Upper lobe of left lung (tissue), 6 donors: Measurements from ENCODE around the gene TRIM41. TPM values are rescaled to one million over a fixed set of nuclear protein-coding genes. Genes with fewer than 3 reads are reported as not detected.
"Not testable (repeated sequence)": the region's sequence is repeated elsewhere in the genome, so short reads cannot be mapped to it uniquely, and the experiment has no call there.

Experiments used
- ATAC-seq, 2 donors: fragments of 200-7000 bp; cut with Tn5 transposase; one replicate each; pipeline ENCODE4 v1.9.1; 2022; ENCODE audit warnings: mild to moderate bottlenecking in 2 of 2, moderate library complexity in 2 of 2; ENCODE audit not compliant: low FRiP score in 2 of 2
- DNase-seq, 2 donors: peaks; one replicate each; pipeline ENCODE4 v3.0.0-alpha.2; 2019 to 2020
- H3K27ac ChIP-seq, 4 donors: fragments of 200-600 bp; sonication (generic); one replicate each; pipeline ENCODE4 v1.5.1; 2016 to 2019
- H3K27me3 ChIP-seq, 4 donors: fragments of 200-600 bp; sonication (generic); one replicate each; pipeline ENCODE4 v1.5.1; 2017 to 2019
- H3K36me3 ChIP-seq, 4 donors: fragments of 200-600 bp; sonication (generic); one replicate each; pipeline ENCODE4 v1.5.1; 2016 to 2019
- H3K4me1 ChIP-seq, 4 donors: fragments of 200-600 bp; sonication (generic); one replicate each; pipeline ENCODE4 v1.5.1; 2018 to 2019
- H3K4me3 ChIP-seq, 4 donors: fragments of 200-600 bp; sonication (generic); one replicate each; pipeline ENCODE4 v1.5.1; 2017 to 2019; ENCODE audit warnings: mild to moderate bottlenecking in 2 of 4, moderate library complexity in 1 of 4
- H3K9me3 ChIP-seq, 4 donors: fragments of 200-600 bp; sonication (generic); one replicate each; pipeline ENCODE4 v1.5.1; 2018 to 2019
- EP300 ChIP-seq, 4 donors: sonication (generic); formaldehyde crosslinking; IDR thresholded peaks; one replicate each; pipeline ENCODE4 v1.5.1; 2017; ENCODE audit warnings: antibody characterized with exemption in 4 of 4, control low read depth in 2 of 4
- POLR2A ChIP-seq, 4 donors: fragments of 450-650 bp; IDR thresholded peaks; one replicate each; pipeline ENCODE4 v1.5.1; 2016 to 2017; ENCODE audit warnings: antibody characterized with exemption in 4 of 4, mild to moderate bottlenecking in 2 of 4
- POLR2AphosphoS5 ChIP-seq, 2 donors: sonication (generic); formaldehyde crosslinking; IDR thresholded peaks; one replicate each; pipeline ENCODE4 v1.5.1; 2017; ENCODE audit warnings: antibody characterized with exemption in 2 of 2
- WGBS, 2 donors: methylation state at CpG; one replicate each; pipeline ENCODE4 v1.1.5; 2017 to 2018; 5-methylcytosine and 5-hydroxymethylcytosine counted together
- total RNA-seq, 6 donors: library from RNA; depleted of rRNA in 4 of 6; stranded (reverse); fragments of >200 nt in 4 of 6; gene quantifications; one replicate each; pipeline versions ENCODE4 v1.1.0 to v1.2.1, GENCODE V29; 2016 to 2021
- TF ChIP-seq, protein P1 (sequence below), 6 experiments: fragments of 450-650 bp in 4 of 6; fragments of 200-600 bp in 2 of 6; sonication (generic) in 2 of 6; IDR thresholded peaks; one replicate each; pipeline ENCODE4 v1.5.1; 2016 to 2019; ENCODE audit warnings: antibody characterized with exemption in 6 of 6
- donor health status: DM: no; HTN: no; CAD: no; lungs with moderate emphysema.
- donor health status: DM: no; HTN: yes; CAD: no; lungs with severe emphysema.

The TRIM41 gene
- total RNA-seq, 6 donors from 2014 or later, result 14.4 to 75.4 (median 34.1) TPM

DNA sequence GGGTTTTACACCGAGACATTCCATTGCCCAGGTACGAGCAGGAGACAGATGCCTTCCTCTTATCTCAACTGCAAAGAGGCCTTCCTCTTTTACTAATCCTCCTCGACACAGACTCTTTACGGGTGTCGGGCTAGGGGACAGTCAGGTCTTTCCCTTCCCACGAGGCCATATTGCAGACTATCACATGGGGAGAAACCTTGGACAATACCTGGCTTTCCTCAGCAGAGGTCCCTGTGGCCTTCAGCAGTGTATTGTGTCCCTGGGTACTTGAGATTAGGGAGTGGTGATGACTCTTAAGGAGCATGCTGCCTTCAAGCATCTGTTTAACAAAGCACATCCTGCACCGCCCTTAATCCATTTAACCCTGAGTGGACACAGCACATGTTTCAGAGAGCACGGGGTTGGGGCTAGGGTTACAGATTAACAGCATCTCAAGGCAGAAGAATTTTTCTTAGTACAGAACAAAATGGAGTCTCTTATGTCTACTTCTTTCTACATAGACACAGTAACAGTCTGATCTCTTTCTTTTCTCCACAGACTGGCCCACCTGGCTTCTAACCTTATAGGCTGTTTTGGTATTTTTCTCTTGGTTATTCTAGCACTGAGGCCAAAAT is 44.3 kb downstream of the TRIM41 start:
- not testable (repeated sequence) for H3K4me3 ChIP-seq, H3K9me3 ChIP-seq, ATAC-seq, H3K27ac ChIP-seq, H3K4me1 ChIP-seq, H3K27me3 ChIP-seq
- 40 to 51% methylated on average over 3 to 8 of the region's 8 CpGs for WGBS, 2 donors
- peak in 1 of 2 donors; percentile 41 for DNase-seq
- H3K36me3 ChIP-seq, result peaks cover 0 to 14% (median 2%) of the 10 kb centered on the region in 4 donors
- TF ChIP-seq, protein P1, sequence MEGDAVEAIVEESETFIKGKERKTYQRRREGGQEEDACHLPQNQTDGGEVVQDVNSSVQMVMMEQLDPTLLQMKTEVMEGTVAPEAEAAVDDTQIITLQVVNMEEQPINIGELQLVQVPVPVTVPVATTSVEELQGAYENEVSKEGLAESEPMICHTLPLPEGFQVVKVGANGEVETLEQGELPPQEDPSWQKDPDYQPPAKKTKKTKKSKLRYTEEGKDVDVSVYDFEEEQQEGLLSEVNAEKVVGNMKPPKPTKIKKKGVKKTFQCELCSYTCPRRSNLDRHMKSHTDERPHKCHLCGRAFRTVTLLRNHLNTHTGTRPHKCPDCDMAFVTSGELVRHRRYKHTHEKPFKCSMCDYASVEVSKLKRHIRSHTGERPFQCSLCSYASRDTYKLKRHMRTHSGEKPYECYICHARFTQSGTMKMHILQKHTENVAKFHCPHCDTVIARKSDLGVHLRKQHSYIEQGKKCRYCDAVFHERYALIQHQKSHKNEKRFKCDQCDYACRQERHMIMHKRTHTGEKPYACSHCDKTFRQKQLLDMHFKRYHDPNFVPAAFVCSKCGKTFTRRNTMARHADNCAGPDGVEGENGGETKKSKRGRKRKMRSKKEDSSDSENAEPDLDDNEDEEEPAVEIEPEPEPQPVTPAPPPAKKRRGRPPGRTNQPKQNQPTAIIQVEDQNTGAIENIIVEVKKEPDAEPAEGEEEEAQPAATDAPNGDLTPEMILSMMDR (IDR thresholded peaks at IDR 0.05), result peak in 1 of 6 experiments; percentile 27

DNA sequence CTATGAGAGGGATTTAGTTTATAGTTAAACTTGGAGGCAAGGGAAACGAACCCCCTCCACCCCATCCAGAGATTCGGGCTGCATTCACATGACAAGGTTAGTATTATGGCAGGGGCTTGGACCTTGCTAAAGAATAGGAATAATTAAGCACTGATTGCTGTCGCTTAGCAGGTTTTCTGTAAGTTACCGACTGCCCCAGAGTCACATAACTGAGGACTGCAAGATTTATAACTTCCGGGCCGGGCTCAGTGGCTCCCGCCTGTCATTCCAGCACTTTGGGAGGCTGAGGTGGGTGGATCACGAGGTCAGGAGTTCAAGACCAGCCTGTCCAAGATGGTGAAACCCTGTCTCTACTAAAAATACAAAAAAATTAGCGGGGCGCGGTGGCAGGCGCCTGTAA is 44.8 kb downstream of the TRIM41 start:
- H3K27me3 ChIP-seq, H3K4me1 ChIP-seq, ATAC-seq, DNase-seq, H3K4me3 ChIP-seq, H3K9me3 ChIP-seq, H3K27ac ChIP-seq: not testable (repeated sequence)
- WGBS, 2 donors, result 76 to 88% methylated on average over 12 of the region's 12 CpGs
- H3K36me3 ChIP-seq, result peaks cover 0 to 14% (median 2%) of the 10 kb centered on the region in 4 donors

DNA sequence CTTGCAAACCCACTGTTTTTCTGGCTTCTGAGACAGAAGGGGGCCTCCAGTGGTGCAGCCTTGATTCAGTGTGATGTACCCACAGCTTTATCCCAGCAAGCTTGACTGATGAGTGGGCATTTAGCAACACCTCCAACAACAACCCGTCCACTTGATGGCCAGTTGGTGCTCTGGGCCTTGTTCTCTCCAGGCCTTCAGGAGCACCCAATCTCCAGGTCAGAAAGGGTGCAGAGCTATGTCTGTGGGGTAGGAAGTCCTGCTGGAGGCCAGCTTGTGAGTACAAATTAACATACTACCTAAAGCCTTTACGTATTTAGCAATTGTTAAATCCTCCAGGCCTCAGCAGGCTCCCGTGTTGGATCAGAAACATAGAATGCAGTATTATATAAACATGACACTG is 48.0 kb downstream of the TRIM41 start:
- ATAC-seq (no peak), DNase-seq (no peak)
- Histone ChIP-seq H3K36me3 (no peaks in the 10 kb centered on the region), H3K27me3 (no peaks in the 10 kb centered on the region), H3K4me3 (no peak overlapping the region), H3K4me1 (peaks cover 0 to 4% (median 0%) of the 10 kb centered on the region in 4 donors), H3K9me3 (no peaks in the 10 kb centered on the region), H3K27ac (no peak overlapping the region)
- WGBS, 2 donors, result 86 to 93% methylated on average over 3 of the region's 3 CpGs
- TF ChIP-seq POLR2AphosphoS5 (IDR thresholded peaks at IDR 0.05) (no peak), EP300 (IDR thresholded peaks at IDR 0.05) (no peak), POLR2A (IDR thresholded peaks at IDR 0.05) (no peak)
- TF ChIP-seq, protein P1 (IDR thresholded peaks at IDR 0.05), result no peak

DNA sequence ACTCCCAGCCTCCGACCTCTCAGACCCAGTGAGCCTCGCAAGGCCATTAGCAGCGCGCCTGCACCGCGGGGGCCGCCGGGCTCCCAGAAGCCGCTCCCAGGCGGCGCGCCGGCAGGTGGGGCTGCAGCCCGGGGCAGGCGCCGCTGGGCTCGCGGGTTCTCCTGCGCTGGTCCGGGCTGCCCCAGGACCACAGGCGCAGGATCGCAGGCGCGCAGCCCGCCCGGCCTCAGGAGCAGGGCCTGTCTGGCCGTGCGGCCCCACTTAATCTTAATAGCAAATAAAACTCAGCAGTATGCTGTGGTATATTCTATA is 50.3 kb downstream of the TRIM41 start:
- not testable (repeated sequence) for H3K4me1 ChIP-seq, H3K9me3 ChIP-seq, H3K4me3 ChIP-seq, ATAC-seq, H3K36me3 ChIP-seq, H3K27me3 ChIP-seq, H3K27ac ChIP-seq
- whole genome bisulfite sequencing, 2 donors, result 14 to 79% methylated on average over 9 to 10 of the region's 28 CpGs
- TF ChIP-seq, protein P1 (IDR thresholded peaks at IDR 0.05), result peak in 1 of 6 experiments; percentile 42
- peak; percentile 42 to 89 for DNase-seq

DNA sequence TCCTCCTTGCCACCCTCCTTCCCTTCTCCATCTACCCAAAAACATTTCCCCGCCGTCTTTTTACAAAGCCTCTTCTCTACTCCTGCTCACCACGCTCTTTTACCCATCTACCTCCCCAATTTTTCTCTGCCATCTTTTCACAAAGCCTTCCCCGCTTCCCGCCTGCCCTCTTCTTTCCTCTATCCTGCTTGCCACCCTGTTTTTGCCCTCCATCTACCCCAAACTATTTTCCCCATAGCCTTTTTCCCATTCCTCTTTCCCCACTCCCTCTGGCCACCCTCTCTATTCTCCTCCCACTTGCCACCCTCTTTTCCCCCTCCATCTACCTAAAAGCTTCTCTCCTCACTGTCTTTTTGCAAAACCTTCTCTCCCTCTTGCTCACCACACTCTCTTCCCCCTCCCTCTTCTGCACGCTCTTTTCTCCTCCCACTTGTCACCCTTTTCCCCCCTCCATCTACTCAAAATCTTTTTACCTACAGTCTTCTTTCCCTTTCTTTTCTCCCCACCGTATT is 57.2 kb downstream of the TRIM41 start:
- no peaks in the 10 kb centered on the region for H3K36me3 ChIP-seq
- 89 to 94% methylated on average over 7 of the region's 7 CpGs for WGBS, 2 donors
- H3K4me1 ChIP-seq, result no peaks in the 10 kb centered on the region
- no peak for DNase-seq
- H3K27me3 ChIP-seq, result no peaks in the 10 kb centered on the region
- H3K27ac ChIP-seq, result no peak overlapping the region
- H3K4me3 ChIP-seq, result no peak overlapping the region
- H3K9me3 ChIP-seq, result no peaks in the 10 kb centered on the region
- TF ChIP-seq POLR2A (IDR thresholded peaks at IDR 0.05) (no peak), EP300 (IDR thresholded peaks at IDR 0.05) (no peak), POLR2AphosphoS5 (IDR thresholded peaks at IDR 0.05) (no peak)
- TF ChIP-seq, protein P1 (IDR thresholded peaks at IDR 0.05), result no peak
- no peak for ATAC-seq
